ENCODE data around the gene H6PD. TPM values are rescaled to one million over a fixed set of nuclear protein-coding genes. Genes with fewer than 3 reads are reported as not detected.

The H6PD gene
- total and polyA plus RNA-seq, 2 experiments from 2014 or later = 1.2 to 4.7 TPM

GRCh38 chr1:9200441-9200840 lies 34.1 kb upstream of the H6PD start:
- H3K27ac ChIP-seq (ENCODE audit: low read depth) = no peak overlapping the region
- H3K4me2 ChIP-seq = no peak overlapping the region
- H3K27me3 Mint-ChIP-seq (ENCODE audit: insufficient read depth, low read depth, poor library complexity) = peaks cover 72% of the 10 kb centered on the region
- peaks cover 14% of the 10 kb centered on the region; the same call in 1 of the 2 replicates for H3K4me1 ChIP-seq (ENCODE audit: insufficient read depth)
- DNase-seq (ENCODE audit: low spot score) = no peak
- H3K9me3 Mint-ChIP-seq = no peaks in the 10 kb centered on the region; the same call in 2 of the 3 replicates
- peak; percentile 3; the same call in 1 of the 3 replicates for ATAC-seq
- peaks cover 35% of the 10 kb centered on the region for H3K4me1 Mint-ChIP-seq
- H3K4me3 ChIP-seq = no peak overlapping the region
- H3K4me3 Mint-ChIP-seq = no peak overlapping the region; the same call in 2 of the 3 replicates
- H3K79me2 ChIP-seq (replicated peaks; ENCODE audit: insufficient read depth) = no peaks in the 10 kb centered on the region
- no peaks in the 10 kb centered on the region for H4K20me1 ChIP-seq (replicated peaks; ENCODE audit: insufficient read depth)
- H3K36me3 Mint-ChIP-seq (ENCODE audit: low read depth) = no peaks in the 10 kb centered on the region
- H3K27me3 ChIP-seq (ENCODE audit: insufficient read depth) = peaks cover 79% of the 10 kb centered on the region
- H3F3A ChIP-seq (replicated peaks; ENCODE audit: low read depth) = no peaks in the 10 kb centered on the region
- TF ChIP-seq REST (IDR thresholded peaks at IDR 0.05; ENCODE audit: unreplicated experiment) (no peak), CTCF (conservative IDR thresholded peaks at IDR 0.05; ENCODE audit: low read depth in 2 of 2) (no peak), ZNF462 (CRISPR knock-in tag; IDR thresholded peaks at IDR 0.05) (no peak), EZH2 (IDR thresholded peaks at IDR 0.05; ENCODE audit: low read depth, unreplicated experiment) (no peak), POLR2AphosphoS5 (IDR thresholded peaks at IDR 0.05; ENCODE audit: low read depth) (no peak), ETS1 (IDR thresholded peaks at IDR 0.05) (no peak), NANOG (IDR thresholded peaks at IDR 0.05; ENCODE audit: borderline replicate concordance) (no peak), ZNF331 (CRISPR knock-in tag; IDR thresholded peaks at IDR 0.05; ENCODE audit: low read depth) (no peak), CREB1 (CRISPR knock-in tag; IDR thresholded peaks at IDR 0.05; ENCODE audit: low read depth) (no peak), JUNB (IDR thresholded peaks at IDR 0.05; ENCODE audit: unreplicated experiment) (no peak), EZH2phosphoT487 (IDR thresholded peaks at IDR 0.05; ENCODE audit: unreplicated experiment) (no peak), ZNF114 (CRISPR knock-in tag; IDR thresholded peaks at IDR 0.05) (no peak)
- no peak overlapping the region for H3K27ac Mint-ChIP-seq
- no peaks in the 10 kb centered on the region for H3K36me3 ChIP-seq (ENCODE audit: insufficient read depth)
- no peaks in the 10 kb centered on the region for H3K9me2 ChIP-seq (ENCODE audit: insufficient read depth)
- H2AFZ ChIP-seq = no peak overlapping the region
